GM18858 (cell line): ENCODE data around the gene RAPGEF2.

Experiments
- ATAC-seq: cut with Tn5 transposase; IDR thresholded peaks from one replicate; pipeline ENCODE4 v1.9.1; 2021; ENCODE audit not compliant: unreplicated experiment

The RAPGEF2 gene

GRCh38 chr4:159193046-159193620, 90.3 kb downstream of the RAPGEF2 start:
- no peak for ATAC-seq

GRCh38 chr4:159195361-159195769, 92.5 kb downstream of the RAPGEF2 start:
- no peak for ATAC-seq

GRCh38 chr4:159197260-159197884, 94.5 kb downstream of the RAPGEF2 start:
- ATAC-seq, result no peak

GRCh38 chr4:159197885-159198269, 95.0 kb downstream of the RAPGEF2 start:
- ATAC-seq, result no peak

GRCh38 chr4:159199826-159200225, 96.9 kb downstream of the RAPGEF2 start:
- ATAC-seq, result no peak

- no peak for ATAC-seq
Observed at GRCh38 chr4:159201168-159201567, 98.3 kb downstream of the RAPGEF2 start.

- no peak for ATAC-seq
Observed at GRCh38 chr4:159204566-159204965, 101.7 kb downstream of the RAPGEF2 start.

- no peak for ATAC-seq
Observed at GRCh38 chr4:159205466-159205865, 102.6 kb downstream of the RAPGEF2 start.

- peak; percentile 89 for ATAC-seq
Observed at GRCh38 chr4:159206427-159206871, 103.6 kb downstream of the RAPGEF2 start.

- ATAC-seq, result no peak
Observed at GRCh38 chr4:159209249-159209648, 106.4 kb downstream of the RAPGEF2 start.

GRCh38 chr4:159210975-159211374, 108.1 kb downstream of the RAPGEF2 start:
- ATAC-seq, result no peak

- ATAC-seq, result no peak
Observed at GRCh38 chr4:159212675-159213293, 109.9 kb downstream of the RAPGEF2 start.

- ATAC-seq, result no peak
Observed at GRCh38 chr4:159216834-159217233, 114.0 kb downstream of the RAPGEF2 start.

- ATAC-seq, result no peak
Observed at GRCh38 chr4:159219862-159220261, 117.0 kb downstream of the RAPGEF2 start.

- ATAC-seq, result no peak
Observed at GRCh38 chr4:159220353-159220752, 117.5 kb downstream of the RAPGEF2 start.

- no peak for ATAC-seq
Observed at GRCh38 chr4:159221280-159221679, 118.4 kb downstream of the RAPGEF2 start.

GRCh38 chr4:159222043-159222552, 119.2 kb downstream of the RAPGEF2 start:
- ATAC-seq, result no peak

- no peak for ATAC-seq
Observed at GRCh38 chr4:159224408-159224807, 121.5 kb downstream of the RAPGEF2 start.

GRCh38 chr4:159227378-159227777, 124.5 kb downstream of the RAPGEF2 start:
- ATAC-seq, result no peak

- ATAC-seq, result no peak
Observed at GRCh38 chr4:159227984-159228383, 125.1 kb downstream of the RAPGEF2 start.

GRCh38 chr4:159229164-159229563, 126.3 kb downstream of the RAPGEF2 start:
- ATAC-seq, result no peak

- ATAC-seq, result peak; percentile 58
Observed at GRCh38 chr4:159232465-159233106, 129.7 kb downstream of the RAPGEF2 start.
